ENCODE results near the gene CLDN9.
A peak's percentile ranks its signal among the peaks of the same experiment; 100 is the strongest.

CLDN9 gene

DNA sequence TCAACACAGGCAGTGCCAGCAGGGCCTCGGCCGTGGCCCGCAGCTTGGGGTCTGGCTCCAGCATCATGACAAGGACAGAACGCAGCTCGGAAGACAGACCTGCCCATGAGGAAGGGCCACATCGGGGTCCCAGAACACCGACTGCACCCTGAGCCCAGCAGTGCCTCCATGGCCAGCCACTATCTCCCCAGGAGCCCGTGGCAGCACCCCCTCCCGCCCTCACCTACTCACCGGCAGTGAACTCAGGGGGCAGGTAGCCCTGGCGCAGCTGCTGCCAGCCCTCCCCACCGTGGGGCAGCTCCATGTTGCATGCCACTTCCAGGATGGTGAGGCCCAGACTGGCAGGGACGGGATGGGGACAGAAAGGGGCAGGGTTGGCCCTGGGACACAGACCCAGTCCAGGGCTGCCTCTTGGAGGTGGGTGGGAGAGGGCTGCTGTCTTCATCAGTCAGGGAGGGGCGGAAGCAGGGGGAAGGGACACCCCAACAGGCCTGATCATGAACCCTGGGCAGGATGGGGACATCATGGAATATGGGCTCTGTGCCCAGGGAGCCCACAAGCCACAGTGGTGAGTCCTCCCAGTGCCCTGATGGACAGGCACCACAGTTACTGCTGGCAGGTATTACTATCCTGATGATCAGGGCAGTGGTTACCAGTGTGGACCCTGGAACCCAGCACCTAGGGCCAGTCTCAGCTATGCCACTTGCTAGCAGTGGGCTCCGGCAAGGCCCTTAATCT is 38.2 kb upstream of the CLDN9 start:
- no peak for DNase-seq (ENCODE audit: low spot score)

GRCh38 chr16:2975161-2975795 is 37.4 kb upstream of the CLDN9 start:
- DNase-seq (ENCODE audit: low spot score), result no peak

GRCh38 chr16:2976201-2976600 is 36.5 kb upstream of the CLDN9 start:
- no peak for DNase-seq (ENCODE audit: low spot score)

DNA sequence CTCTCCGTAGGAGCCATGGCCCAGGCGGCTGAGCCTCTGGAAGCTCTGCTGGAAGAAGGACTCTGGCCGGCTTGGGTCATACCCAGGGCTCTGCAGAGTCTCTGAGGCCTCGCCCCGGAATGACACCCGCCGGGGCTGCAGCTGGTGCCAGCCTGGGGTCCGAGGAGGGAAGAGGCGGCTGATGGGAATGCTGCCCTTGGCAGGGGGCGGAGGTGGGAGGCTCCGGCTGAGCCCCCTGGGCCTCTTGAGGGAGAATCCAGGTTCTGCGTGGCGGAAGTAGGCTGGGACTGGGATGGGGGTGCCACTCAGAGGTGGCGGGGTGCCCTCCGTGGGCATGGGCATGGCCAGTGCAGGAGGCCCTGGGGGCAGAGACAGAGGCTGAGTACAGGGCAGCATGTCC is 36.0 kb upstream of the CLDN9 start:
- DNase-seq (ENCODE audit: low spot score), result no peak

- DNase-seq (ENCODE audit: low spot score), result no peak
These were observed 35.3 kb upstream of the CLDN9 start for GRCh38 chr16:2977440-2977839.

GRCh38 chr16:2979669-2980226 is 33.0 kb upstream of the CLDN9 start:
- no peak for DNase-seq (ENCODE audit: low spot score)

DNA sequence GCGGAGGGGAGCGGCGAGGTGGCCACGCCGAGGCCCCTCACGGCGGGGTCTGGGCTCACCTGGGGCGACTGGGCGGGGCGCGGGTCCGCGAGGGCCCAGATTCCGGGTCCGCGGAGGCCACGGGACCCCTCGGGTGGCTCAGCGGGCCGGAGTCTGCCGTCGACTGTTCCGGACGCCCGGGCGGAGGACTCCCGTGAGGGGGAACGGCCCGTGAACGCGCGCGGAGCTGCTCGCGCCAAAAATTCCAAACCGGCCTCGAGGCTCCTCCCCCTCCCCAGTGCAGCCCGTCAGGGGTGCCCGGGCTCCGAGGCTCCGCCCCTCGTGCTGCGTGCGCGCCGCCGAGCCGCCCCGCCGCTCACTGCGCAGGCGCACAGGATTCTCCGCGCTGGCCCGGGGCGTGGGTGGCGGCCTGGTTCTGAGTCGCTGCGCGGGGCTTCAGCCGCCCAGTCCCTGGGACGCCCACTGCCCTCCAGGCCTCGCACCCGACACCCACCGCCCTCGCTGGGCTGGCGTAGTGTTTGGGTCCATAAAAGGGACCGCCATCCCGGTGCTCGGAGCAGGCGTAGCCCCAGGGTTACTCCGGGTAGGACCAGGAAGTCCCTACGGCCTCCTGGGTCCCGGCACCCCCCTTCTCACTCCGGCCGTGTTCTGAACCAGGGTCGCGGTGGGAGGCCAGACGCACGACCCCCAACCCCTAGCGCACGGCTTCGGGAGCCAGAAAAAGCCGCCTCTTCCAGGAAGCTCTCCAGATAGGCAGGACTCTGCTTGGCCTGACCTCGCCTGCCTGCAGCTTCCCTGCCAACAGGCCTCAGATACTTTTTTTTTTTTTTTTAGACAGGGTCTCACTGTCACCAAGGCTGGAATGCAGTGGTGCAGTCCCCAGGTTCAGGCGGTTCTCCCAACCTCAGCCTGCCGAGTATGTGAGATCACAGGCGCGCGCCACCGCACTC is 32.2 kb upstream of the CLDN9 start, which contains the start of gene PKMYT1:
Gene PKMYT1 (minus strand): TSS at position 220 of the 950 bp plus-strand sequence. CDS start 789 bp downstream, outside the sequence.
- peak; percentile 91 for DNase-seq (ENCODE audit: low spot score)

DNA sequence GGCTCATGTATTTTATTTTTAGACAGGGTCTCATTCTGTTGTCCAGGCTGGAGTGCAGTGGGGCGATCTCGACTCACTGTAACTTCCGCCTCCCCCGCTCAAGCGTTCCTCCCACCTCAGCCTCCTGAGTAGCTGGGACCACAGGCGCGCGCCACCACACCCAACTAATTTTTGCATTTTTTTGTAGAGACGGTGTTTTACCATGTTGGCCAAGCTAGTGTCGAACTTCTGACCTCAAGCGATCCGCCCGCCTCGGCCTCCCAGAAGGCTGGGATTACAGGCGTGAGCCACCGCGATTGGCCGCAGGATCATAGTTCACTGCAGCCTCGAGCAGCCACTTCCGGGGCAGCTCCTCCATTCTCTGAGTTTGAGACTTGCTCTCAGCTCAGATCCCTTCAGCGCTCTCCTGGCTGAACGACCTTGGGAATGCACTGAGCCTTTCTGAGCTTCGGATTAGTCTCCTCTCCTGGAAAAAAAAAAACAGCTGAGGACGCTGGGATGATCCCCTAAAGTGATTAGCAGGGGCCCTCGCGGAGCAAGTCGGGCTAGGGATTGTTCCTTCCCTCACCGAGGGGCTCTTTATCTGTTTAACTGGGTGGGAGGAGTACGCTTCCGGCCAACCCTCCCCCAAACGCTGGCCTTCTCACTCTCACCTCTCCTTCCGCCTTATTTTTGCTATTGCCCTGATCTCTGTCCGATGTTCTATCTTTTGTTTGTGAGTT is 31.4 kb upstream of the CLDN9 start:
- no peak for DNase-seq (ENCODE audit: low spot score)

- DNase-seq (ENCODE audit: low spot score), result no peak
These were observed 30.8 kb upstream of the CLDN9 start for GRCh38 chr16:2981899-2982250.

GRCh38 chr16:2982402-2982801 is 30.3 kb upstream of the CLDN9 start:
- no peak for DNase-seq (ENCODE audit: low spot score)

DNA sequence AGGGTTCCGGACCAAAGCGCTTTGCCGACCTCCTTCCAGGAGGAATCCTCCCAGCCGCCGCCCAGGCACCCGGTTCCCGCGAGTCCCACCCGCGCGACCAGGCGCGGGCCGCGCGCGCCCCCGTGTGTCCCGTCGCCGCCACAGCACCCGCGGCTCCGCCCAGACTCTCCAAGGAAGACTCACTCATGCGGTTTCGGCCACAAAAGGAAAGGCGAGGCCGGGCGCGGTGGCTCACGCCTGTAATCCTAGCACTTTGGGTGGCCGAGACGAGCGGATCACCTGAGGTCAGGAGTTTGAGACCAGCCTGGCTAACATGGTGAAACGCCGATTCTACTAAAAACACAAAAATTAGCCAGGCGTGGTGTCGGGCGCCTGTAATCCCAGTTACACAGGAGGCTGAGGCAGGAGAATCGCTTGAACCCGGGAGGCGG is 29.0 kb upstream of the CLDN9 start:
- peak; percentile 59 for DNase-seq (ENCODE audit: low spot score)

DNA sequence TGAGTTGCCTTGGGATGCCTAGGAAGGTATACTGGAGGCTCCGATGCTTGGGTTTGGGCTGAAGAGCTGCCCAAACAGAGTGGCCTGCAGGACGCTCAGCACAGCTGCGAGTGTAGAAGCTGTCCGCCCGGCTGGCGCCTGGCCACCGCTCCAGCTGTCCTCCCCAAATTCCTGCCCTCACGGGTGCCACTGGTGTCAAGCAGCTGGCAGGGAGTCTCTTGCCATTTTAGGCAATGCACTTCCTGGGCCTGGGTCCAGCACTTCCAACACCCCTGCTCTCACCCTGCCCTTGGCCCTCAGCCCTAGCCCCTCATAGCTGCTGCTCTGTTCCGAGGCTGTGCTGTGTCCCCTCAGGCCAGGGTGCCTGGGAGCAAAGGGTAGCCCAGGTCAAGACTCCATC is 27.3 kb upstream of the CLDN9 start:
- DNase-seq (ENCODE audit: low spot score), result no peak

GRCh38 chr16:2985893-2986355 is 26.8 kb upstream of the CLDN9 start:
- no peak for DNase-seq (ENCODE audit: low spot score)

DNA sequence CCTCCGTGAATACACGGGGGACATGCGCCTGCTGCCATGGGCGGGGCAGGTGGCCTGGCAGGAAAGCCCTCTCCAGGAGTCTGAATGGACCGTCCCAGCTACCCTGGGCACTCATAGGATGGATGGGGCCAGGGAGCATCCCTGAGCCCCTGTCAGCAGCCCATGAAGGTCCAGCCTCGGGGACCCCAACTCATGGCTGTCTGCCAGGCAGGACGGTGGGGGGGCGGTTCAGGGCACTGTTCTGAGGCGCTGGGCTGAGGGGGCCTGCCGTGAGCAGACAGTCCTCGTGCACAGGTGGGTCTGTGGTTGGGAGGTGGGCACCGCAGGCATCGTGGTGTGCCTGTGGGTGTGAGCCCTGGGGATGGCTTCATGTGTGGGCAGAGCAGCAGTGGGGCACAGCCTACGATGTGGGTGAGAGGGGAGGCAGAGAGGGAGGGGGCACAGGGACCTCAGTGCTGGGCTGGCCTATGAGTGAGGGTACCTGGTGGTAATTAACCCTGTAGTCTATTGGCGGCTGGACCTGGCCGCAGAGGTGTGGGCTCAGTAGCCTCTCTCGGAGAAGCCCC is 26.0 kb upstream of the CLDN9 start:
- DNase-seq (ENCODE audit: low spot score), result no peak

- no peak for DNase-seq (ENCODE audit: low spot score)
These were observed 25.4 kb upstream of the CLDN9 start for GRCh38 chr16:2987286-2987685.

DNA sequence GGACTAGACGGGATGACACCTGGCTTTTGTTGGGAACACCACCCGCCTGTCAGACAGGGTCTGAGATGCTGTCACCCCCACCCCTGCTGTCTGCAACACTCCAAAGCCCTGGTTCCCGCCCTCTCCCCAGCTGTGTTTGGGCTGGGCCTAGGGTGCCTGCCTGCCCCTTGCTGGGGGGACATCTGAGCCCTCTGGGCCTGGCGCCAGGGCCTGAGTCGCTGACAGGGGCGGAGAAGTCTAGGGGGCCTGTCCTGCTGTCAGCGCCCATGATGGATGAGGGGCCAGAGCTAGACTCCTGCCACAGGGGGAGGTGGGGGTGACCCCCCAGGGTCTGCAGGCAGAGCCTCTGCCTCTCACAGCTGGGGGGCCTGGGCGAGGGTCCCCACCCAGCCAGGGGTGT is 24.9 kb upstream of the CLDN9 start:
- no peak for DNase-seq (ENCODE audit: low spot score)

DNA sequence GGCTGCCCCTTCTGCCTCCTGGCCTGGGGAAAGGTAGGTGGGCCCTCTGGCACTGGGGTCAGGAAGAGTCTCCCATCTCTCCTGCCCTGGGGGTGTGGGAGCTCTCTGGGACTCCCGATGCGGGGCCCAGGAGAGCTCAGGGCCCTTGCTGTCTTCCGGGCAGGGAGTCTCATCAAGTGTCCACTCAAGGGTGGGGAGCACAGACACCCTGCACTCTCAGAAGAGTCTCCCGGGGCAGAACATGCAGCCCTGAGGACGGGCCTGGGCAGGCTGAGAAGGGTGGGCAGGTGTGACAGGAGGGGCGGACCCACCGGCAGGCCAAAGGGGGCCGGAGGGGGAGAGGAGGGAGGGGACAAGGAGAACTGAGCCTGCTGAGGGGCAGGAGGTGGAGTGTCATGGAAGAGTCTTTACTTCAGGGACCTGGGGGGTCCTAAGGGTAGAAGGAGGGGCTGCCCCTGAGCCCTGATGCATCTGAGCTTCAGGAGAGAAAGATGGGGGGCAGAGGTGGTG is 24.1 kb upstream of the CLDN9 start:
- no peak for DNase-seq (ENCODE audit: low spot score)

DNA sequence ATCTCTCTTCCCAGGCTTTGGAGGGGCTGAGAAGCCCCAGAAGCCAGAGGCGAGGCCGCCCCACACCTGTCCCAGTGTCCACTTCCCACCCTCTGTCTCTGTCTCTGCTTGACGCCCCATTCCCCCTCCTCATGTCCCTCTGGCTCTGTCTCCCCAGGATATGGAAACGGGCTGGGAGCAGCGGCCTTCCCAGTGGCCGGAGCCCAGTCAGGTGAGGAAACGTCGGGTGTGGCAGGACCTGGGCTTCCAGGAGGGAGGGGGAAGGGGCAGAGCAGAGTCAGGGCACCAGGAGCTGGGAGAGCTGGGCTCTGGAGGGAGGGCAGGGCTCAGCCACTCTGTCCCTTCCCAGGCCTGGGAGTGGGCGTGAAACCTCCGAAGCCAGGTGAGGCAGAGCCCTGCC is 21.8 kb upstream of the CLDN9 start:
- DNase-seq (ENCODE audit: low spot score), result no peak

DNA sequence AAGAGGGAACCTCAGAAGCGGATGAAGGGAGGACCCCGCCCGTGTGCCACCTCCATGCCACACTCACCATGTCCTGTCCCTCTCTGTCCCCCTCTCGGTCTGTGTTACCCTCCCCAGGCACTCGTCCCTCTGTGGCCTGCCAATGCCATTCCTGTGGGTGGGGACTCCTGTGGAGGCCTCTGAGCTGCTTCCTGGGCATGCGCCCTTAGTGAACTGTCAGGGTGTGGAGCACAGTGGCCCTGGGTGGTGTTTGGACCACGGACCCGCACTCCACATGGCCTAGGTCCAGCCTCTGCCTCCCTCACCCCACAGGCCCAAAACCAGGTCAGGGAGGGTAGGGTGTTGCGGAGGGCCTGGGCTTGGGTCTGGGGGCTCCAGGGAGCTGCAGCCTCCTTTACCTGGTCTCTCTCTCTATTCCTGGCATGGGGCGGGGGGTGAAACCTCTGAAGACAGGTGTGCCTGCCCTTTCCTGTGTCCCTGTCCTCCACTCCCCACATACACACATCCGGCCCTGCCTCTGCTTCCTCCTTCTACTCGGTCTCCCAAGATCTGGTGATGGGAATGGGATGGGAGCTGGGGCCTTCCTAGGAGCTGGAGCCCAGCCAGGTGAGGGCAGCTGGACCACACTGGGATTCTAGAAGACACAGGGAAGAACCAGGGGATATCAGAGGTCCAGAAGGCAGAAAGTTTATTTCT is 21.0 kb upstream of the CLDN9 start:
- DNase-seq (ENCODE audit: low spot score), result no peak

GRCh38 chr16:2992383-2993081 is 20.2 kb upstream of the CLDN9 start:
- no peak for DNase-seq (ENCODE audit: low spot score)
